NCI-H524 (cell line): ENCODE measurements around the gene LRFN4.

Source experiments
- DNase-seq, 2 experiments: peaks; one replicate each; lab custom pipeline; 2025; lab: John Stamatoyannopoulos, UW

LRFN4 gene

DNA sequence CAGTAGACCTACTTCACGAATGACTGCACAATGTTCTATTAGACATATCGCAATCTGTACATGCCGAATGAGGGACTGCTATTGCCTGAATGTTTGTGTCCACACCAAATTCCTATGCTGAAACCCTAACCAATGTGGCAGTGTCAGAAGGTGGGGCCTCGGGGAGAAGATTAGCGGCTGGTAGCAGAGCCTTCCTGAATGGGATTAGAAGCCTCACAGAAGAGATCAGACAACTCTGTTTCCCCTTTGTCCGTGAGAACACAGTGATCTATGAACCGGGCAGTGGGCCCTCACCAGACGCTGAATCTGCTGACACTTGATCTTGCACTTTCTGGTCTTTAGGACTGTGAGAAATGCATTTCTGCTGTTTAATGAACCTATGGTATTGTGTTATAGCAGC is 33.1 kb downstream of the LRFN4 start:
- DNase-seq = no peak

DNA sequence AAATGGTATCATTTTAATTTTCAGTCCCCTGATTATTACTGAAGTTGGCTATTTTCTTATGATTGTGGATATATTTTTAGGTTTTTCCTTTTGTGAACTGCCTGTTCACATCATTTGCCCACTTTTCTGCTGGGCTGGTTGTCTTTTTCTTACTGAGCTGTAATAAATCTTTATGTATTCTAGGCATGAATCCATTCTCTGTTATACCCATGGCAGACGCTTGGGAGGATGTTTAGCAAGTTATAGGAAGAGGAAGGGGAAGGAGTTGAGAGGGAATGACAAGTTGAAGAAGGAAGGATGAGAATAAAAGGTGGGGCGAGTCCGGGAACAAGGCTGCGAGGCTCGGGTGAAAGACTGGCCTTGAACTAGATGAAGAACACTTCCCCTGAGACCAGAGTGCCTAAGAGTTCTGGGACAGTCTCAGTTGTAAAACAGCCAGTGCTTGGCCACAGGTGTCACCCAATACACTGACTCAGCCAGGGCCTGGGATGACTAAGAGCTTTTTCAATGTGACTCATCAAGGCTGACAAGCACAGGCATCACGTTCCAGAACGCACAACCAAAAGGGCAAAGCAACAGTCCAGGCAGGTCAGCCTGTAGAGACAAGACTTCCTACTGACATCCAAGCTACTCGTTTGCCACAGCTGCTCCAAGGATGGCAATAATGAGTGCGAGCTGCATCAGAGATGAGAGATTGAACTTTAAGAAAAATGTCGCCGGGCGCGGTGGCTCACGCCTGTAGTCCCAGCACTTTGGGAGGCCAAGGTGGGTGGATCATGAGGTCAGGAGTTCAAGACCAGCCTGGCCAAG is 35.2 kb downstream of the LRFN4 start:
- DNase-seq = no peak

DNA sequence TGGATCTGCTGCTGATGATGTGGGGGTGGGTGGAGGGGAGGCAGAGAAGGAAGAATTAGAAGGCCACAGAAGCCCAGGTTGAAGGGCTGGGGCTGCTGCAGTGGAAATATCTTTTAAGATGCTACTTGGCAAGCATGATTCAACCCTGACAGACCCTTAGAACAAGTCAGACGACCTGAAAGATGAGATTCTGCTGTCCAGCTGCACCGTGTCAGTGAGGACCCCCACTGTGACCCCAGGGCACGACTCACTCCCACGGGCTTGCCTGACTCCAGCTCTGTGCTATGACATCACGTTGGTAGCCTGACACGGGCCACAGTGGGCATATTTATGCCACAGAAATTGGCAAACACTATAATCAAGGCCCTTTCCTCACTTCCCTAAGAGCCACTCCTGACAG is 36.0 kb downstream of the LRFN4 start:
- no peak for DNase-seq

DNA sequence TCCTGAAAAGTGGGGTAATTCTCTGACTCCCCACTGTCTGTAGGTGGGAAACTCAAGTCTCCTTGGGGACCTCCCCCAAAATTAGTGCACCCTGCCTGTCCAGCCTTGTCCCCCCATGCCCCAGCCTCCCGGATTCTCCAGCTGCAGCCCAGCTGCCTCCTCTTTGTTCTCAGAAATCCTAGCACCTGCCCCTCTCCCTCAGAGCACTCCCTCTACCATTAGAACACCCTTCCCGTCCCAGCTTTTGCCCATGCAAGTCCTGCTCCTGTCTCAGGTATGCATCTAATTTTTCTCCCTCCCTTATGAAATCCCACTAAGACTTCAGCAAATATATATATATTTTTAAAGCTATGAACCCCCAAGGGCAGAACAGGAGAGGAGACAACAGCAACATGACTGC is 37.3 kb downstream of the LRFN4 start:
- no peak for DNase-seq

GRCh38 chr11:66901964-66902390 is 45.1 kb downstream of the LRFN4 start:
- no peak for DNase-seq

GRCh38 chr11:66902486-66903177 is 45.8 kb downstream of the LRFN4 start:
- DNase-seq = no peak

DNA sequence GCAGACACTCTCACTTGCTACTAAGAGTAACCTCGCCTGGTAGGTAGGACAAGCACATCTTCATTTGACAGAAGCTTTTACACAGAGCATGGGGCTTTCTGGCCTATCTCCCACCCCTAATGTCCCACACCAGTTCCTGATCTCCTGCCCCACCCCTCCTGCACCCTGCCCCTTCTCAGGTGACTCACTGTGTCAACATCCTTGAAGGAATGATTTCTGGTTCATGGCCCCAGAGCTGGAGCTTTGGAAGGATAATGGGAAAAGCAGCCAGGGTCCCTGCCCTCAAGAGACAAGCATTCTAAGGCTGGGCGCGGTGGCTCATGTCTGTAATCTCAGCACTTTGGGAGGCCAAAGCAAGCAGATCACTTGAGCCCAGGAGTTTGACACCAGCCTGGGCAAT is 47.2 kb downstream of the LRFN4 start:
- DNase-seq = no peak

DNA sequence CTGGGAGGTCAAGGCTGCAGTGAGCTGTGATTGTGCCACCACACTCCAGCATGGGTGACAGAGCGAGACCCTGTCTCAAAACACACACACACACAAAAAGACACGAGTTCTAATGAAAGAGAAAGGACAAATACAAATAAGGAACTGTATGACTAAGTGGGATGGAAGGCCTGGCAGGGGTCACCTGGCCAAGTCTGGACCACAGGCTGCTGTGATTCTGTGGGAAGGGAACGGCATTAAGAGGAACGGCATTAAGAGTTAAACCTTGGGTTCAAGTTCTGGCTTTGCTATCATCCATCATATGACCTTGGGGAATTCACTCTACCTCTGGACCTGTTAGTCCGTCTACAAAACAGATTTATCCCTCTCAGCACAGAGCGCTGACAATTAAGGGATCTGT is 47.7 kb downstream of the LRFN4 start:
- no peak for DNase-seq

GRCh38 chr11:66904981-66905521 is 48.2 kb downstream of the LRFN4 start:
- no peak for DNase-seq

GRCh38 chr11:66905631-66906030 is 48.8 kb downstream of the LRFN4 start:
- no peak for DNase-seq

- DNase-seq = no peak
These were observed 49.3 kb downstream of the LRFN4 start for GRCh38 chr11:66906061-66906733.

- DNase-seq = no peak
These were observed 51.1 kb downstream of the LRFN4 start for GRCh38 chr11:66907751-66908630.

DNA sequence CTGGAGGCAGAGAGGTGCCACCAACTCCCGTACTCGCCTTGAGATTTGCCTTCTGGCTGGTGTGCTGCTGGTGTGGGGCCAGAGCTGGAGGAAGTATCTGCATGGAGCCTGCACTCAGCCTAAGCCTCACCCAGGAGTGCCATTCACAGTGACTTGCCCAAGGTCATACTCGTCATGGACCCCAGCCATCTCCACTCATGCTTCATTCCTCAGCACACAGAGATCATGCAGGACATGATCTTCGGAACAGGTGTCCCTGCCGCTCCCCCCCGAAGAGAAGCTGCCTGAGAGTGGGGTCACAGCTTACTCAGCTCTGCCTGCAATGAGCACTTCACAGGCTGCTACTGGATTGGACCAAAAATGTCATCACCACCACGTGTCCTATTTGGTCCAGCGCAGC is 52.3 kb downstream of the LRFN4 start:
- DNase-seq = no peak

DNA sequence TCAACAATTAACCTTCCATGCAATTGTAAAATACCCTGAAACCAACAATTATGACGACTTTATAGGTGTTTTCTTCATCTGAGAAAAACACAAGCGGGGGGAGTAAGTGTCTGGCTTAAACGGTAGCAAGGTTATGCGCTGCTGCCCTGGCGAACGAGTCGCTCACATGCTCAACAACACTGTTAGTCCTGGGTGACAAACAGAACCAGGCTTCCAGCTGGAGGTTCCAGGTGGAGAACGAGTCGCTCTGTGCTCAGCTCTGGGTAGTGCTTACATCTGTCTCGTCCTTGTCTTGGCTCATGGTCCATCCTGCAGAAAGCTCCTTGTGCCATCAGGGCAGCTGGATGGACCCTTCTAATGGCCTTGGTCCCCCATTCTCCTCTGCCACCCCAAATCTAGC is 53.2 kb downstream of the LRFN4 start:
- no peak for DNase-seq
